Liver (tissue), 3 donors: Measurements from ENCODE around the gene OR5AK2.

Experiments
- FOXA1 ChIP-seq: IDR thresholded peaks from 2 replicates; pipeline ENCODE4 v1.6.1; 2016; ENCODE audit warnings: antibody characterized with exemption
- FOXA2 ChIP-seq: IDR thresholded peaks from 2 replicates; pipeline ENCODE4 v1.6.1; 2016; ENCODE audit warnings: antibody characterized with exemption
- GABPA ChIP-seq, 2 donors: IDR thresholded peaks in 1 of 2; conservative IDR thresholded peaks in 1 of 2; 2 replicates each; pipeline ENCODE4 v1.6.1; 2016; ENCODE audit warnings: antibody characterized with exemption in 2 of 2, mild to moderate bottlenecking in 1 of 2, moderate library complexity in 1 of 2
- JUND ChIP-seq, 2 donors: IDR thresholded peaks; 2 replicates each; pipeline ENCODE4 v1.6.1; 2016; ENCODE audit warnings: antibody characterized with exemption in 2 of 2
- RAD21 ChIP-seq, 2 donors: IDR thresholded peaks; 2 replicates each; pipeline ENCODE4 v1.6.1; 2016; ENCODE audit warnings: antibody characterized with exemption in 2 of 2, mild to moderate bottlenecking in 2 of 2
- SP1 ChIP-seq: IDR thresholded peaks from 2 replicates; pipeline ENCODE4 v1.6.1; 2018; ENCODE audit warnings: antibody characterized with exemption, mild to moderate bottlenecking
- YY1 ChIP-seq: IDR thresholded peaks from 2 replicates; pipeline ENCODE4 v1.6.1; 2016; ENCODE audit warnings: antibody characterized with exemption, mild to moderate bottlenecking
- TF ChIP-seq, protein P1 (sequence below): fragments of 150-350 bp; IDR thresholded peaks from 2 replicates; pipeline ENCODE4 v1.5.1; 2017; ENCODE audit warnings: improper control_type of control experiment, low read depth, low read length; ENCODE audit not compliant: missing input control
- TF ChIP-seq, protein P2 (sequence below): IDR thresholded peaks from 2 replicates; pipeline ENCODE4 v1.6.1; 2016; ENCODE audit warnings: antibody characterized with exemption
- TF ChIP-seq, protein P3 (sequence below): IDR thresholded peaks from 2 replicates; pipeline ENCODE4 v1.6.1; 2016; ENCODE audit warnings: antibody characterized with exemption
- TF ChIP-seq, protein P4 (sequence below): IDR thresholded peaks from 2 replicates; pipeline ENCODE4 v1.6.1; 2016; ENCODE audit warnings: antibody characterized with exemption, mild to moderate bottlenecking
- donor health status: healthy.
- donor health status: healthy.

DNA sequence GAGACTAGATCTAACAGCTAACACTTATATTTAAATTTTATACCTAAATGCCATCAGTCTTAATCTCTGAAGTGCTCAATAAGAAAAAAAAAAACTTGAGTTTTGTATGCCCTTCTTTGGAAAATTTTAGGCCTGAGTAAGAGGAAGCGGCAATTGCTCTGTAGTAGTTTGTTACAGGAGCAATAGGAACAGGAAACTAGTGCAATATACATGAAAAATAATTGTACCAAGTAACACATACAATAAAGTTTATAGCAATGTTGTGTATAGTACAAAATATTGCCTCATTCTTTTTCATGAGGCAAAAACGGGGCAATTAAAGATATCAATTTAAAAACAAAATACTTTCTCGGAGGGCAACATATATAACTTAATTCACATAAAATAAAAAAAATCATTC, 19.7 kb downstream of the OR5AK2 start:
- TF ChIP-seq, protein P1, sequence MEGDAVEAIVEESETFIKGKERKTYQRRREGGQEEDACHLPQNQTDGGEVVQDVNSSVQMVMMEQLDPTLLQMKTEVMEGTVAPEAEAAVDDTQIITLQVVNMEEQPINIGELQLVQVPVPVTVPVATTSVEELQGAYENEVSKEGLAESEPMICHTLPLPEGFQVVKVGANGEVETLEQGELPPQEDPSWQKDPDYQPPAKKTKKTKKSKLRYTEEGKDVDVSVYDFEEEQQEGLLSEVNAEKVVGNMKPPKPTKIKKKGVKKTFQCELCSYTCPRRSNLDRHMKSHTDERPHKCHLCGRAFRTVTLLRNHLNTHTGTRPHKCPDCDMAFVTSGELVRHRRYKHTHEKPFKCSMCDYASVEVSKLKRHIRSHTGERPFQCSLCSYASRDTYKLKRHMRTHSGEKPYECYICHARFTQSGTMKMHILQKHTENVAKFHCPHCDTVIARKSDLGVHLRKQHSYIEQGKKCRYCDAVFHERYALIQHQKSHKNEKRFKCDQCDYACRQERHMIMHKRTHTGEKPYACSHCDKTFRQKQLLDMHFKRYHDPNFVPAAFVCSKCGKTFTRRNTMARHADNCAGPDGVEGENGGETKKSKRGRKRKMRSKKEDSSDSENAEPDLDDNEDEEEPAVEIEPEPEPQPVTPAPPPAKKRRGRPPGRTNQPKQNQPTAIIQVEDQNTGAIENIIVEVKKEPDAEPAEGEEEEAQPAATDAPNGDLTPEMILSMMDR = no peak
- TF ChIP-seq RAD21 (IDR thresholded peaks at IDR 0.05) = no peak
- TF ChIP-seq, protein P2, sequence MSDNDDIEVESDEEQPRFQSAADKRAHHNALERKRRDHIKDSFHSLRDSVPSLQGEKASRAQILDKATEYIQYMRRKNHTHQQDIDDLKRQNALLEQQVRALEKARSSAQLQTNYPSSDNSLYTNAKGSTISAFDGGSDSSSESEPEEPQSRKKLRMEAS = no peak
- TF ChIP-seq YY1 = no peak
- TF ChIP-seq, protein P3, sequence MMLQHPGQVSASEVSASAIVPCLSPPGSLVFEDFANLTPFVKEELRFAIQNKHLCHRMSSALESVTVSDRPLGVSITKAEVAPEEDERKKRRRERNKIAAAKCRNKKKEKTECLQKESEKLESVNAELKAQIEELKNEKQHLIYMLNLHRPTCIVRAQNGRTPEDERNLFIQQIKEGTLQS = no peak
- TF ChIP-seq JUND (IDR thresholded peaks at IDR 0.05) = no peak
- no peak for TF ChIP-seq FOXA1
- TF ChIP-seq, protein P4, sequence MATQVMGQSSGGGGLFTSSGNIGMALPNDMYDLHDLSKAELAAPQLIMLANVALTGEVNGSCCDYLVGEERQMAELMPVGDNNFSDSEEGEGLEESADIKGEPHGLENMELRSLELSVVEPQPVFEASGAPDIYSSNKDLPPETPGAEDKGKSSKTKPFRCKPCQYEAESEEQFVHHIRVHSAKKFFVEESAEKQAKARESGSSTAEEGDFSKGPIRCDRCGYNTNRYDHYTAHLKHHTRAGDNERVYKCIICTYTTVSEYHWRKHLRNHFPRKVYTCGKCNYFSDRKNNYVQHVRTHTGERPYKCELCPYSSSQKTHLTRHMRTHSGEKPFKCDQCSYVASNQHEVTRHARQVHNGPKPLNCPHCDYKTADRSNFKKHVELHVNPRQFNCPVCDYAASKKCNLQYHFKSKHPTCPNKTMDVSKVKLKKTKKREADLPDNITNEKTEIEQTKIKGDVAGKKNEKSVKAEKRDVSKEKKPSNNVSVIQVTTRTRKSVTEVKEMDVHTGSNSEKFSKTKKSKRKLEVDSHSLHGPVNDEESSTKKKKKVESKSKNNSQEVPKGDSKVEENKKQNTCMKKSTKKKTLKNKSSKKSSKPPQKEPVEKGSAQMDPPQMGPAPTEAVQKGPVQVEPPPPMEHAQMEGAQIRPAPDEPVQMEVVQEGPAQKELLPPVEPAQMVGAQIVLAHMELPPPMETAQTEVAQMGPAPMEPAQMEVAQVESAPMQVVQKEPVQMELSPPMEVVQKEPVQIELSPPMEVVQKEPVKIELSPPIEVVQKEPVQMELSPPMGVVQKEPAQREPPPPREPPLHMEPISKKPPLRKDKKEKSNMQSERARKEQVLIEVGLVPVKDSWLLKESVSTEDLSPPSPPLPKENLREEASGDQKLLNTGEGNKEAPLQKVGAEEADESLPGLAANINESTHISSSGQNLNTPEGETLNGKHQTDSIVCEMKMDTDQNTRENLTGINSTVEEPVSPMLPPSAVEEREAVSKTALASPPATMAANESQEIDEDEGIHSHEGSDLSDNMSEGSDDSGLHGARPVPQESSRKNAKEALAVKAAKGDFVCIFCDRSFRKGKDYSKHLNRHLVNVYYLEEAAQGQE = no peak
- no peak for TF ChIP-seq SP1
- no peak for TF ChIP-seq GABPA (IDR thresholded peaks at IDR 0.05 in 1 of 2, conservative IDR thresholded peaks at IDR 0.05 in 1 of 2)
- TF ChIP-seq FOXA2 = no peak
